Liver (tissue), 3 donors: ENCODE data around the gene CFAP251.

Source experiments
- ATF3 ChIP-seq: IDR thresholded peaks from 2 replicates; pipeline ENCODE4 v1.6.1; 2016; ENCODE audit warnings: antibody characterized with exemption
- FOXA1 ChIP-seq: IDR thresholded peaks from 2 replicates; pipeline ENCODE4 v1.6.1; 2016; ENCODE audit warnings: antibody characterized with exemption
- FOXA2 ChIP-seq: IDR thresholded peaks from 2 replicates; pipeline ENCODE4 v1.6.1; 2016; ENCODE audit warnings: antibody characterized with exemption
- GABPA ChIP-seq, 2 donors: IDR thresholded peaks in 1 of 2; conservative IDR thresholded peaks in 1 of 2; 2 replicates each; pipeline ENCODE4 v1.6.1; 2016; ENCODE audit warnings: antibody characterized with exemption in 2 of 2, mild to moderate bottlenecking in 1 of 2, moderate library complexity in 1 of 2
- HNF4A ChIP-seq, 2 donors: conservative IDR thresholded peaks; 2 replicates each; pipeline ENCODE4 v1.6.1; 2016; ENCODE audit warnings: antibody characterized with exemption in 2 of 2, mild to moderate bottlenecking in 2 of 2
- HNF4G ChIP-seq: IDR thresholded peaks from 2 replicates; pipeline ENCODE4 v1.6.1; 2016; ENCODE audit warnings: antibody characterized with exemption
- RAD21 ChIP-seq, 2 donors: IDR thresholded peaks; 2 replicates each; pipeline ENCODE4 v1.6.1; 2016; ENCODE audit warnings: antibody characterized with exemption in 2 of 2, mild to moderate bottlenecking in 2 of 2
- SP1 ChIP-seq: IDR thresholded peaks from 2 replicates; pipeline ENCODE4 v1.6.1; 2018; ENCODE audit warnings: antibody characterized with exemption, mild to moderate bottlenecking
- TAF1 ChIP-seq: conservative IDR thresholded peaks from 2 replicates; pipeline ENCODE4 v1.6.1; 2016; ENCODE audit warnings: antibody characterized with exemption, mild to moderate bottlenecking
- YY1 ChIP-seq: IDR thresholded peaks from 2 replicates; pipeline ENCODE4 v1.6.1; 2016; ENCODE audit warnings: antibody characterized with exemption, mild to moderate bottlenecking
- TF ChIP-seq, protein P1 (sequence below): fragments of 150-350 bp; IDR thresholded peaks from 2 replicates; pipeline ENCODE4 v1.5.1; 2017; ENCODE audit warnings: improper control_type of control experiment, low read depth, low read length; ENCODE audit not compliant: missing input control
- TF ChIP-seq, protein P2 (sequence below): IDR thresholded peaks from 2 replicates; pipeline ENCODE4 v1.6.1; 2016; ENCODE audit warnings: antibody characterized with exemption, mild to moderate bottlenecking
- TF ChIP-seq, protein P3 (sequence below): IDR thresholded peaks from 2 replicates; pipeline ENCODE4 v1.6.1; 2016; ENCODE audit warnings: antibody characterized with exemption
- donor health status: healthy.
- donor health status: healthy.

- TF ChIP-seq, protein P1, sequence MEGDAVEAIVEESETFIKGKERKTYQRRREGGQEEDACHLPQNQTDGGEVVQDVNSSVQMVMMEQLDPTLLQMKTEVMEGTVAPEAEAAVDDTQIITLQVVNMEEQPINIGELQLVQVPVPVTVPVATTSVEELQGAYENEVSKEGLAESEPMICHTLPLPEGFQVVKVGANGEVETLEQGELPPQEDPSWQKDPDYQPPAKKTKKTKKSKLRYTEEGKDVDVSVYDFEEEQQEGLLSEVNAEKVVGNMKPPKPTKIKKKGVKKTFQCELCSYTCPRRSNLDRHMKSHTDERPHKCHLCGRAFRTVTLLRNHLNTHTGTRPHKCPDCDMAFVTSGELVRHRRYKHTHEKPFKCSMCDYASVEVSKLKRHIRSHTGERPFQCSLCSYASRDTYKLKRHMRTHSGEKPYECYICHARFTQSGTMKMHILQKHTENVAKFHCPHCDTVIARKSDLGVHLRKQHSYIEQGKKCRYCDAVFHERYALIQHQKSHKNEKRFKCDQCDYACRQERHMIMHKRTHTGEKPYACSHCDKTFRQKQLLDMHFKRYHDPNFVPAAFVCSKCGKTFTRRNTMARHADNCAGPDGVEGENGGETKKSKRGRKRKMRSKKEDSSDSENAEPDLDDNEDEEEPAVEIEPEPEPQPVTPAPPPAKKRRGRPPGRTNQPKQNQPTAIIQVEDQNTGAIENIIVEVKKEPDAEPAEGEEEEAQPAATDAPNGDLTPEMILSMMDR = no peak
- TF ChIP-seq HNF4A (conservative IDR thresholded peaks at IDR 0.05) (no peak), YY1 (no peak), FOXA2 (no peak), GABPA (IDR thresholded peaks at IDR 0.05 in 1 of 2, conservative IDR thresholded peaks at IDR 0.05 in 1 of 2) (no peak), HNF4G (no peak), SP1 (no peak), FOXA1 (no peak), ATF3 (no peak), TAF1 (no peak), RAD21 (IDR thresholded peaks at IDR 0.05) (no peak)
- TF ChIP-seq, protein P2, sequence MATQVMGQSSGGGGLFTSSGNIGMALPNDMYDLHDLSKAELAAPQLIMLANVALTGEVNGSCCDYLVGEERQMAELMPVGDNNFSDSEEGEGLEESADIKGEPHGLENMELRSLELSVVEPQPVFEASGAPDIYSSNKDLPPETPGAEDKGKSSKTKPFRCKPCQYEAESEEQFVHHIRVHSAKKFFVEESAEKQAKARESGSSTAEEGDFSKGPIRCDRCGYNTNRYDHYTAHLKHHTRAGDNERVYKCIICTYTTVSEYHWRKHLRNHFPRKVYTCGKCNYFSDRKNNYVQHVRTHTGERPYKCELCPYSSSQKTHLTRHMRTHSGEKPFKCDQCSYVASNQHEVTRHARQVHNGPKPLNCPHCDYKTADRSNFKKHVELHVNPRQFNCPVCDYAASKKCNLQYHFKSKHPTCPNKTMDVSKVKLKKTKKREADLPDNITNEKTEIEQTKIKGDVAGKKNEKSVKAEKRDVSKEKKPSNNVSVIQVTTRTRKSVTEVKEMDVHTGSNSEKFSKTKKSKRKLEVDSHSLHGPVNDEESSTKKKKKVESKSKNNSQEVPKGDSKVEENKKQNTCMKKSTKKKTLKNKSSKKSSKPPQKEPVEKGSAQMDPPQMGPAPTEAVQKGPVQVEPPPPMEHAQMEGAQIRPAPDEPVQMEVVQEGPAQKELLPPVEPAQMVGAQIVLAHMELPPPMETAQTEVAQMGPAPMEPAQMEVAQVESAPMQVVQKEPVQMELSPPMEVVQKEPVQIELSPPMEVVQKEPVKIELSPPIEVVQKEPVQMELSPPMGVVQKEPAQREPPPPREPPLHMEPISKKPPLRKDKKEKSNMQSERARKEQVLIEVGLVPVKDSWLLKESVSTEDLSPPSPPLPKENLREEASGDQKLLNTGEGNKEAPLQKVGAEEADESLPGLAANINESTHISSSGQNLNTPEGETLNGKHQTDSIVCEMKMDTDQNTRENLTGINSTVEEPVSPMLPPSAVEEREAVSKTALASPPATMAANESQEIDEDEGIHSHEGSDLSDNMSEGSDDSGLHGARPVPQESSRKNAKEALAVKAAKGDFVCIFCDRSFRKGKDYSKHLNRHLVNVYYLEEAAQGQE = no peak
- TF ChIP-seq, protein P3, sequence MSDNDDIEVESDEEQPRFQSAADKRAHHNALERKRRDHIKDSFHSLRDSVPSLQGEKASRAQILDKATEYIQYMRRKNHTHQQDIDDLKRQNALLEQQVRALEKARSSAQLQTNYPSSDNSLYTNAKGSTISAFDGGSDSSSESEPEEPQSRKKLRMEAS = no peak
Measured at GRCh38 chr12:121996050-121996944, 77.9 kb downstream of the CFAP251 start.
